ENCODE results near the gene NEDD9.

Gene NEDD9

GRCh38 chr6:11141295-11141694 is 91.2 kb downstream of the NEDD9 start:
- no peak for DNase-seq (ENCODE audit: low read depth)

- DNase-seq (ENCODE audit: low read depth): no peak
Measured at GRCh38 chr6:11140056-11140455, 92.4 kb downstream of the NEDD9 start.

GRCh38 chr6:11139051-11139960 is 93.2 kb downstream of the NEDD9 start:
- DNase-seq (ENCODE audit: low read depth): no peak

- DNase-seq (ENCODE audit: low read depth): no peak
Measured at GRCh38 chr6:11136809-11137208, 95.7 kb downstream of the NEDD9 start.

Data from activated gamma-delta T cell treated with anti-CD3 and anti-CD28 coated beads, Interleukin-2, amount 50 U/mL, for 16 hours (primary cell).